Right kidney (tissue), 1 donor: ENCODE data around the gene DPT.

Source experiments
- DNase-seq: peaks from one replicate; pipeline ENCODE4 v3.0.0-alpha.2; 2016

Gene DPT

GRCh38 chr1:168698453-168698852 is 30.6 kb downstream of the DPT start:
- DNase-seq: no peak

- no peak for DNase-seq
These were observed 31.5 kb downstream of the DPT start for GRCh38 chr1:168697356-168698126.

- no peak for DNase-seq
These were observed 32.8 kb downstream of the DPT start for GRCh38 chr1:168696125-168696760.

GRCh38 chr1:168693872-168694238 is 35.2 kb downstream of the DPT start:
- no peak for DNase-seq

GRCh38 chr1:168693197-168693871 is 35.7 kb downstream of the DPT start:
- no peak for DNase-seq

GRCh38 chr1:168692472-168692871 is 36.5 kb downstream of the DPT start:
- DNase-seq: no peak

- DNase-seq: no peak
These were observed 37.5 kb downstream of the DPT start for GRCh38 chr1:168691541-168691940.

- DNase-seq: no peak
These were observed 39.0 kb downstream of the DPT start for GRCh38 chr1:168689726-168690602.

GRCh38 chr1:168689327-168689657 is 39.7 kb downstream of the DPT start:
- no peak for DNase-seq

GRCh38 chr1:168688644-168689326 is 40.2 kb downstream of the DPT start:
- DNase-seq: no peak

- peak; percentile 10 for DNase-seq
These were observed 41.2 kb downstream of the DPT start for GRCh38 chr1:168687816-168688215.

- no peak for DNase-seq
These were observed 42.3 kb downstream of the DPT start for GRCh38 chr1:168686666-168687065.

- DNase-seq: no peak
These were observed 45.1 kb downstream of the DPT start for GRCh38 chr1:168683871-168684270.

GRCh38 chr1:168676861-168677260 is 52.1 kb downstream of the DPT start:
- no peak for DNase-seq

- no peak for DNase-seq
These were observed 52.8 kb downstream of the DPT start for GRCh38 chr1:168676029-168676812.

GRCh38 chr1:168673974-168674683 is 54.9 kb downstream of the DPT start:
- DNase-seq: no peak

GRCh38 chr1:168672278-168672677 is 56.7 kb downstream of the DPT start:
- DNase-seq: no peak

GRCh38 chr1:168671782-168672181 is 57.2 kb downstream of the DPT start:
- DNase-seq: no peak

GRCh38 chr1:168665975-168666374 is 63.0 kb downstream of the DPT start:
- DNase-seq: no peak

GRCh38 chr1:168664069-168664834 is 64.8 kb downstream of the DPT start:
- DNase-seq: no peak
